ENCODE results near the gene OPA1.

OPA1 gene

GRCh38 chr3:193665370-193665989 lies 72.5 kb downstream of the OPA1 start:
- no peak overlapping the region for H2BK120ac ChIP-seq (ENCODE audit: low read depth, low read length)
- no peak overlapping the region for H4K91ac ChIP-seq (ENCODE audit: low read depth, low read length, poor library complexity)
- H3K4me1 ChIP-seq (ENCODE audit: control insufficient read depth in 2 of 2, insufficient read depth in 1 of 2, low read depth in 1 of 2, low read length in 2 of 2) = peaks cover 0 to 1% of the 10 kb centered on the region in 2 donors
- H2AFZ ChIP-seq (ENCODE audit: low read length) = no peak overlapping the region
- H3K79me1 ChIP-seq (ENCODE audit: low read depth, low read length) = no peaks in the 10 kb centered on the region
- no peak overlapping the region for H3K14ac ChIP-seq (ENCODE audit: low read length)
- H3K4me3 ChIP-seq (ENCODE audit: low read length in 2 of 2) = no peak overlapping the region
- no peak overlapping the region for H4K8ac ChIP-seq (ENCODE audit: low read depth, low read length)
- peaks cover 10 to 98% of the 10 kb centered on the region in 2 donors for H3K36me3 ChIP-seq (replicated peaks in 1 of 2; ENCODE audit: control insufficient read depth in 2 of 2, insufficient read depth in 2 of 2, low read length in 2 of 2)
- no peak overlapping the region for H2BK12ac ChIP-seq (ENCODE audit: low read length)
- no peak overlapping the region for H3K18ac ChIP-seq (ENCODE audit: low read length)
- DNase-seq (ENCODE audit: low spot score) = no peak
- no peaks in the 10 kb centered on the region for H3K27me3 ChIP-seq (ENCODE audit: control insufficient read depth in 3 of 3, insufficient read depth in 3 of 3, low read depth in 1 of 3, low read length in 3 of 3)
- no peak overlapping the region for H3K4me2 ChIP-seq (ENCODE audit: insufficient read depth, low read length, poor library complexity, severe bottlenecking)
- no peak overlapping the region for H3K23ac ChIP-seq (ENCODE audit: low read depth, low read length, poor library complexity)
- H3K27ac ChIP-seq (replicated peaks; ENCODE audit: low read length) = no peak overlapping the region
- H2BK15ac ChIP-seq (ENCODE audit: low read length) = no peak overlapping the region
- H3K4ac ChIP-seq (ENCODE audit: low read length) = no peak overlapping the region
- H3K9me3 ChIP-seq (replicated peaks in 1 of 2; ENCODE audit: control insufficient read depth in 2 of 2, insufficient read depth in 1 of 2, low read depth in 1 of 2, low read length in 2 of 2) = no peaks in the 10 kb centered on the region
- no peak overlapping the region for H3K9ac ChIP-seq (ENCODE audit: low read depth, low read length, poor library complexity)
- no peak overlapping the region for H2AK5ac ChIP-seq (ENCODE audit: low read depth, low read length)
- no peak overlapping the region for H2BK5ac ChIP-seq (ENCODE audit: low read length)
- WGBS, 2 donors (ENCODE audit: extremely low coverage in 2 of 2, insufficient read length in 2 of 2, insufficient replicate concordance in 1 of 2) = no CpG with 5 or more reads among the region's 1 CpG

GRCh38 chr3:193673845-193674244 lies 80.8 kb downstream of the OPA1 start:
- Histone ChIP-seq H2BK15ac (ENCODE audit: low read length) (no peak overlapping the region), H2BK5ac (ENCODE audit: low read length) (no peak overlapping the region), H3K36me3 (replicated peaks in 1 of 2; ENCODE audit: control insufficient read depth in 2 of 2, insufficient read depth in 2 of 2, low read length in 2 of 2) (peaks cover 2 to 43% of the 10 kb centered on the region in 2 donors), H2AFZ (ENCODE audit: low read length) (no peak overlapping the region), H3K27ac (replicated peaks; ENCODE audit: low read length) (no peak overlapping the region), H3K4ac (ENCODE audit: low read length) (no peak overlapping the region), H3K4me1 (ENCODE audit: control insufficient read depth in 2 of 2, insufficient read depth in 1 of 2, low read depth in 1 of 2, low read length in 2 of 2) (peaks cover 0 to 17% of the 10 kb centered on the region in 2 donors), H3K4me2 (ENCODE audit: insufficient read depth, low read length, poor library complexity, severe bottlenecking) (no peak overlapping the region), H3K79me1 (ENCODE audit: low read depth, low read length) (no peaks in the 10 kb centered on the region), H3K27me3 (ENCODE audit: control insufficient read depth in 3 of 3, insufficient read depth in 3 of 3, low read depth in 1 of 3, low read length in 3 of 3) (no peaks in the 10 kb centered on the region), H2BK12ac (ENCODE audit: low read length) (no peak overlapping the region), H4K91ac (ENCODE audit: low read depth, low read length, poor library complexity) (no peak overlapping the region), H4K8ac (ENCODE audit: low read depth, low read length) (no peak overlapping the region), H2AK5ac (ENCODE audit: low read depth, low read length) (no peak overlapping the region), H3K9me3 (replicated peaks in 1 of 2; ENCODE audit: control insufficient read depth in 2 of 2, insufficient read depth in 1 of 2, low read depth in 1 of 2, low read length in 2 of 2) (no peaks in the 10 kb centered on the region), H2BK120ac (ENCODE audit: low read depth, low read length) (no peak overlapping the region), H3K9ac (ENCODE audit: low read depth, low read length, poor library complexity) (no peak overlapping the region), H3K14ac (ENCODE audit: low read length) (no peak overlapping the region), H3K4me3 (ENCODE audit: low read length in 2 of 2) (no peak overlapping the region), H3K18ac (ENCODE audit: low read length) (no peak overlapping the region), H3K23ac (ENCODE audit: low read depth, low read length, poor library complexity) (no peak overlapping the region)
- peak; percentile 55 for DNase-seq (ENCODE audit: low spot score)
- no CpG with 5 or more reads among the region's 7 CpGs for whole genome bisulfite sequencing, 2 donors (ENCODE audit: extremely low coverage in 2 of 2, insufficient read length in 2 of 2, insufficient replicate concordance in 1 of 2)

GRCh38 chr3:193674714-193675113 lies 81.7 kb downstream of the OPA1 start:
- Histone ChIP-seq H3K27me3 (ENCODE audit: control insufficient read depth in 3 of 3, insufficient read depth in 3 of 3, low read depth in 1 of 3, low read length in 3 of 3) (no peaks in the 10 kb centered on the region), H4K8ac (ENCODE audit: low read depth, low read length) (no peak overlapping the region), H2BK15ac (ENCODE audit: low read length) (no peak overlapping the region), H3K79me1 (ENCODE audit: low read depth, low read length) (no peaks in the 10 kb centered on the region), H2BK5ac (ENCODE audit: low read length) (no peak overlapping the region), H3K4me1 (ENCODE audit: control insufficient read depth in 2 of 2, insufficient read depth in 1 of 2, low read depth in 1 of 2, low read length in 2 of 2) (peaks cover 0 to 19% of the 10 kb centered on the region in 2 donors), H3K36me3 (replicated peaks in 1 of 2; ENCODE audit: control insufficient read depth in 2 of 2, insufficient read depth in 2 of 2, low read length in 2 of 2) (peaks cover 0 to 34% of the 10 kb centered on the region in 2 donors), H3K14ac (ENCODE audit: low read length) (no peak overlapping the region), H3K4me2 (ENCODE audit: insufficient read depth, low read length, poor library complexity, severe bottlenecking) (no peak overlapping the region), H3K4ac (ENCODE audit: low read length) (no peak overlapping the region), H2AFZ (ENCODE audit: low read length) (no peak overlapping the region), H3K4me3 (ENCODE audit: low read length in 2 of 2) (no peak overlapping the region), H3K9me3 (replicated peaks in 1 of 2; ENCODE audit: control insufficient read depth in 2 of 2, insufficient read depth in 1 of 2, low read depth in 1 of 2, low read length in 2 of 2) (no peaks in the 10 kb centered on the region), H2BK12ac (ENCODE audit: low read length) (no peak overlapping the region), H2AK5ac (ENCODE audit: low read depth, low read length) (no peak overlapping the region), H3K18ac (ENCODE audit: low read length) (no peak overlapping the region), H4K91ac (ENCODE audit: low read depth, low read length, poor library complexity) (no peak overlapping the region), H3K9ac (ENCODE audit: low read depth, low read length, poor library complexity) (no peak overlapping the region), H3K23ac (ENCODE audit: low read depth, low read length, poor library complexity) (no peak overlapping the region), H2BK120ac (ENCODE audit: low read depth, low read length) (no peak overlapping the region), H3K27ac (replicated peaks; ENCODE audit: low read length) (no peak overlapping the region)
- DNase-seq (ENCODE audit: low spot score) = no peak
- WGBS, 2 donors (ENCODE audit: extremely low coverage in 2 of 2, insufficient read length in 2 of 2, insufficient replicate concordance in 1 of 2) = 100% methylated on average over 1 of the region's 9 CpGs; no CpG with 5 or more reads in 1 of the 2 donors

GRCh38 chr3:193677734-193678133 lies 84.7 kb downstream of the OPA1 start:
- H3K4ac ChIP-seq (ENCODE audit: low read length) = no peak overlapping the region
- no peak overlapping the region for H2BK5ac ChIP-seq (ENCODE audit: low read length)
- no peaks in the 10 kb centered on the region for H3K27me3 ChIP-seq (ENCODE audit: control insufficient read depth in 3 of 3, insufficient read depth in 3 of 3, low read depth in 1 of 3, low read length in 3 of 3)
- H2AFZ ChIP-seq (ENCODE audit: low read length) = no peak overlapping the region
- H2BK12ac ChIP-seq (ENCODE audit: low read length) = no peak overlapping the region
- no peak overlapping the region for H3K23ac ChIP-seq (ENCODE audit: low read depth, low read length, poor library complexity)
- peaks cover 3 to 28% of the 10 kb centered on the region in 2 donors for H3K4me1 ChIP-seq (ENCODE audit: control insufficient read depth in 2 of 2, insufficient read depth in 1 of 2, low read depth in 1 of 2, low read length in 2 of 2)
- H3K4me3 ChIP-seq (ENCODE audit: low read length in 2 of 2) = no peak overlapping the region
- no peak overlapping the region for H3K18ac ChIP-seq (ENCODE audit: low read length)
- H4K91ac ChIP-seq (ENCODE audit: low read depth, low read length, poor library complexity) = no peak overlapping the region
- DNase-seq (ENCODE audit: low spot score) = no peak
- H3K27ac ChIP-seq (replicated peaks; ENCODE audit: low read length) = no peak overlapping the region
- H2BK120ac ChIP-seq (ENCODE audit: low read depth, low read length) = no peak overlapping the region
- peaks cover 0 to 11% of the 10 kb centered on the region in 2 donors for H3K36me3 ChIP-seq (replicated peaks in 1 of 2; ENCODE audit: control insufficient read depth in 2 of 2, insufficient read depth in 2 of 2, low read length in 2 of 2)
- H3K9ac ChIP-seq (ENCODE audit: low read depth, low read length, poor library complexity) = no peak overlapping the region
- no peaks in the 10 kb centered on the region for H3K9me3 ChIP-seq (replicated peaks in 1 of 2; ENCODE audit: control insufficient read depth in 2 of 2, insufficient read depth in 1 of 2, low read depth in 1 of 2, low read length in 2 of 2)
- H3K79me1 ChIP-seq (ENCODE audit: low read depth, low read length) = no peaks in the 10 kb centered on the region
- no peak overlapping the region for H4K8ac ChIP-seq (ENCODE audit: low read depth, low read length)
- H3K14ac ChIP-seq (ENCODE audit: low read length) = no peak overlapping the region
- no peak overlapping the region for H2AK5ac ChIP-seq (ENCODE audit: low read depth, low read length)
- no peak overlapping the region for H2BK15ac ChIP-seq (ENCODE audit: low read length)
- H3K4me2 ChIP-seq (ENCODE audit: insufficient read depth, low read length, poor library complexity, severe bottlenecking) = no peak overlapping the region
- no CpG with 5 or more reads among the region's 5 CpGs for WGBS, 2 donors (ENCODE audit: extremely low coverage in 2 of 2, insufficient read length in 2 of 2, insufficient replicate concordance in 1 of 2)
